NCI-H510A treated with DMSO at 0.1 percent for 48 hours (cell line): ENCODE measurements around the gene SKP1.

Source experiments
- DNase-seq: peaks from one replicate; lab custom pipeline; 2025; lab: John Stamatoyannopoulos, UW

SKP1 gene

GRCh38 chr5:134130239-134130945, 46.4 kb downstream of the SKP1 start:
- no peak for DNase-seq

- no peak for DNase-seq
These were observed 47.1 kb downstream of the SKP1 start for GRCh38 chr5:134129411-134130238.

GRCh38 chr5:134128648-134128995, 48.1 kb downstream of the SKP1 start:
- DNase-seq: no peak

- DNase-seq: no peak
These were observed 48.6 kb downstream of the SKP1 start for GRCh38 chr5:134127988-134128647.

- no peak for DNase-seq
These were observed 49.3 kb downstream of the SKP1 start for GRCh38 chr5:134127376-134127861.

GRCh38 chr5:134125039-134126015, 51.4 kb downstream of the SKP1 start:
- no peak for DNase-seq

- no peak for DNase-seq
These were observed 52.3 kb downstream of the SKP1 start for GRCh38 chr5:134124289-134125038.

GRCh38 chr5:134123360-134123759, 53.4 kb downstream of the SKP1 start:
- DNase-seq: no peak

- no peak for DNase-seq
These were observed 54.2 kb downstream of the SKP1 start for GRCh38 chr5:134122530-134122929.

GRCh38 chr5:134120386-134121138, 56.2 kb downstream of the SKP1 start:
- no peak for DNase-seq

GRCh38 chr5:134119720-134120119, 57.0 kb downstream of the SKP1 start:
- no peak for DNase-seq

- DNase-seq: no peak
These were observed 58.4 kb downstream of the SKP1 start for GRCh38 chr5:134118212-134118835.

- DNase-seq: no peak
These were observed 59.7 kb downstream of the SKP1 start for GRCh38 chr5:134116789-134117761.

GRCh38 chr5:134116286-134116685, 60.5 kb downstream of the SKP1 start:
- no peak for DNase-seq

- DNase-seq: no peak
These were observed 61.0 kb downstream of the SKP1 start for GRCh38 chr5:134115806-134116175.

- no peak for DNase-seq
These were observed 61.6 kb downstream of the SKP1 start for GRCh38 chr5:134114886-134115805.
